GM12864 (cell line): ENCODE measurements around the gene ITPR1.
A peak's percentile ranks its signal among the peaks of the same experiment; 100 is the strongest.

ENCODE experiments used
- DNase-seq: peaks from one replicate; pipeline ENCODE4 v3.0.0-alpha.2; 2011; ENCODE audit warnings: low read depth
- H3K4me3 ChIP-seq: 2 replicates; pipeline ENCODE4 v1.5.1; 2011; ENCODE audit warnings: mild to moderate bottlenecking, low read depth, low read length, control low read depth
- CTCF ChIP-seq: IDR thresholded peaks from 2 replicates; pipeline ENCODE4 v1.5.1; 2011; ENCODE audit warnings: low read depth, mild to moderate bottlenecking, moderate library complexity, low read length, control low read depth, inconsistent platforms; ENCODE audit errors: missing control alignments

The ITPR1 gene

DNA sequence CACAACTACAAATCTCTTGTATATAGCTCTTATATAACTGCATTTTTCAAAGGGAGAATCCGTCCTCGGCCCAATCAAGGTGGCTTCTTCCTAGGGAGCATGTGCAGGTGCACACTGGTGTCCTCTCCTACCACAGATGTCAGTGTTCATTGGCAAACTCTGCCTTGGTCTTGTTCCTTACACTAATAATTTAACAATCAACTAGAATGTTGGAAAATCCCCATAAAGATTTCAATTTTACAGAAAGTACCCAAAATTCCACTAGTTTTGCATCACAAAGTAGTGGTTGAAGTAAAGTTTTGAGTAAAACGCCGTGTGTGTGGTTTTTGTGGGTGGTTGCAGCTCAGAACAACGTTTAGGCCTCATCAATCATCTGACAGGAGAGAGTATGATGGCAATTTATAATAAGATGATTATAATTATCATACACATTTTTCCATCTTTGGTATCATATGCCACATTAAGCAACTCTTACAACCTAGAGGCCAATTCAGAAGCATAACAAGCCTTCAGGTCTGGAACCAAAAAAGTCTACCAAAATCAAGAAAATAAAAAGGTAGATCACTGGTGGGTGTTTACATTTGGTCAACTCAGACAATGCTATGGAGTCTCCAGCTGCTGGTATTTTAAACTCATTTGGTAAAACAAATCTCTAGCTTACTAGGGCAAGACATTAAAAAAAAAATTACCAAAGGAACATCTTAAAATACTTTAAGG, 357.2 kb downstream of the ITPR1 start:
- H3K4me3 ChIP-seq, result no peak overlapping the region
- DNase-seq, result peak; percentile 57
- TF ChIP-seq CTCF, result no peak

GRCh38 chr3:4850928-4851265, 357.7 kb downstream of the ITPR1 start:
- DNase-seq, result peak; percentile 46
- no peak for TF ChIP-seq CTCF

DNA sequence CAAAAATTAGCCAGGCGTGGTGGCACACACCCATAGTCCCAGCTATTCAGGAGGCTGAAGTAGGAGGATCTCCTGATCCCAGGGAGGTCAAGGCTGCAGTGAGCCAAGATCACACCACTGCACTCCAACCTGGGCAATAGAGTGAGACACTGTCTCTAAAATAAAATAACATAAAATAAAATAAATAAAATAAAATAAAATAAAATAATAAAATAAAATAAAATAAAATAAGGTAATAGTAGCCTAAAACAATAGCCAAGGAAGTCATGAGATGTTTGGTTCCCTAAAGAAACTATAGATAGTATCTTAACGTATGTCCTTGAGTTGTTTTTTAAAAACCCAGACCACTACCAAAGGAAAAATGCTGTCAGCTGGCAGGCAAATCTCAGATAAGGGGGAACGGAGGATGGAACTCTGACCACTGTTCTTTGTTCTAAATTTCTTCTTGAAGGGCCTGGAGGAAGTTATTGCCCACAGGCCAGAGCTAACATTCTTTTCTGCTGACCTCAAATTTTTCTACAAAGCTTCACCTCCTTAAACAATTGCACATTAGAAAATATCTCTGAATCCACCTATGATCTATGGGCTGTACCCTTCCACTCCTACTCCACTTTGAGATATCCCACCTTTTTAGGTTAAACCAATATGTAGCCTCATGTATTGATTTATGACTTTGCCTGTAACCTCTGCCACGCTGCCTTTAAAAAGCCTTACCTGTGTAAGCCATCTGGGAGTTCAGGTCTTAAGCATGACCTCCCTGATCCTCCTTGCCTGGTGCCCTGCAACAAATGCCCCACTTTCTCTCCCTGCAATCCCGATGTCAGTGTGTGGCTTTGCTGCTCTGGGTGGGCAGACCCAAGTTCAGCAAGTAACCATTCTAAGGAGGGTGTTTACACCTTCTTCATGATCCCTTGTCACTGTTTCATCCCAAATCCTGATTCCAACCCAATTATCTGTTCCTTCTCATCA, 359.9 kb downstream of the ITPR1 start:
- TF ChIP-seq CTCF, result no peak
- DNase-seq, result no peak
- no peak overlapping the region for H3K4me3 ChIP-seq

More at GRCh38 chr3:4850928-4851265, 357.7 kb downstream of the ITPR1 start:
- H3K4me3 ChIP-seq, result no peak overlapping the region

DNA sequence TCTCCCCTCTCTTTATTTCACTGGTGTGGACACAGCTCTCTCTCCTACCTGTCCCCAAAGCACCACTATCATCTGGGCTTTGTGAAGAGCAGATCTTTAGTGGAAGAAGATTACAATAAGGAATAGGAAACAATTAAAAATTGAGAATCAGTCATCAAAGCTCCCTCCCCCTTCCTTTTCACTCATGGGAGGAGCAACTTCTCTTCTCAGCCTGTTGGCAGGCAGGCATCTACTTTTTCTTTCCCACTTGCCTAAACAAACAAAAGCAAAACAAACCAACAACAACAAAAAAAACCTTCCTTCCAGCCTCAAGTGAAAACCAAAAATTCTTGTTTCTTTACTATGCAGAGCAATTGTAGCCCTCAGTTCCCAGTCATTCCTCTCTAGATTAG, 360.6 kb downstream of the ITPR1 start:
- no peak overlapping the region for H3K4me3 ChIP-seq
- no peak for TF ChIP-seq CTCF
- DNase-seq, result no peak

DNA sequence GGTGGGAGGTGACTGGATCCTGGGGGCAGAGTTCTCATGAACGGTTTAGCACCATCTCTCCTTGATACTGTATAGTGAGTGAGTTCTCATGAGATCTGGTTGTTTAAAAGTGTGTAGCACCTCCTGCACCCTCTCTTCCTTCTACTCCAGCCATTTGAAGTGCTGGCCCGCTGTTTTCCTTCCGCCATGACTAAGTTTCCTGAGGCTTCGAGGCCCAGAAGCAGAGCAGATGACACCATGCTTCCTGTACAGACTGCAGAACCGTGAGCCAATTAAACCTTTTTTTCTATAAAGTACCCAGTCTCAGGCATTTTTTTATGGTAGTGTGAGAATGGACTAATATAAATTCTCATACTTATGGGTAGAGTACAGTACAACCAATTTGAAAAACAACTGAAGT, 362.5 kb downstream of the ITPR1 start:
- no peak overlapping the region for H3K4me3 ChIP-seq
- DNase-seq, result no peak
- no peak for TF ChIP-seq CTCF

- no peak overlapping the region for H3K4me3 ChIP-seq
- DNase-seq, result no peak
- no peak for TF ChIP-seq CTCF
Observed at GRCh38 chr3:4856136-4856535, 363.0 kb downstream of the ITPR1 start.
